NCI-H82 treated with DMSO at 0.1 percent for 48 hours (cell line): Measurements from ENCODE around the gene FAM162B.
"Not testable (repeated sequence)": the region's sequence is repeated elsewhere in the genome, so short reads cannot be mapped to it uniquely, and the experiment has no call there.

Source experiments
- DNase-seq: peaks from one replicate; lab custom pipeline; 2025; ENCODE audit not compliant: unreplicated experiment; lab: John Stamatoyannopoulos, UW

FAM162B gene

DNA sequence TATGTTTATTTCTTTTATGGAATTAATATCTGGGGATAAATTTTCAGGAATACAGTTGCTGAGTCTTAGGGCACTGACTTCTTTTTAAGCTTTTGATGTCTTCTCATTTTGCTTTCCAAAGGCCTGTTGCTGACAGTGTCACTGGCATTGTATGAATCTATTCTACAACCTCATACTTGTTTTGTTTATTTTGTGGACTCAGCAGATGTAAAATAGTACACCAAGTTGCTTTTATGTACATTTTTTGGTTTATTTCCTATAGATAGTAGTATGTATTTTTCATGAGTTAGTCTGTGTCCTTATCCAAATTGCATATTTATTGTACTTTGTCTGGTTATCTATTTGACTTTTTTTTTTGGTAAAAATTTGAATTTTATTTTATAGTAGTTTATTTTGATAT lies 35.0 kb downstream of the FAM162B start:
- DNase-seq, result no peak

DNA sequence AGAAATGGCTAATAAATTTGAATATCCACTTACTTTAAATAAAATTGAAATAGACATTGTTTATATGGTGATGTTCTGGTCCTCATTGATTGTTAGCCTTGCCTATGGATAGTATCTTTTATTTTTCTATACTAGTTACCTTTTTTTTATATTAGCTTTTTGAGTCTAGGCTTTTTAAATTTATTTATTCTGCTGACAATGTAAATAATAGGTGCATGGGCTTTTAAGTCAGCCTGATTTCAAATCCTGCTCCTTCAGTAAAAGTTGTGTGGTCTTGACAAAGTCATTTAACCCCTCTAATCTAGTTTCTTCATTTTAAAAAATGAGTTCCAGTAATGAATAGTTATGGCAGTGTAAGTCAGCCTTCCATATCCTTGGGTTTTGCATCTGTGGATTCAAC lies 38.6 kb downstream of the FAM162B start:
- no peak for DNase-seq

DNA sequence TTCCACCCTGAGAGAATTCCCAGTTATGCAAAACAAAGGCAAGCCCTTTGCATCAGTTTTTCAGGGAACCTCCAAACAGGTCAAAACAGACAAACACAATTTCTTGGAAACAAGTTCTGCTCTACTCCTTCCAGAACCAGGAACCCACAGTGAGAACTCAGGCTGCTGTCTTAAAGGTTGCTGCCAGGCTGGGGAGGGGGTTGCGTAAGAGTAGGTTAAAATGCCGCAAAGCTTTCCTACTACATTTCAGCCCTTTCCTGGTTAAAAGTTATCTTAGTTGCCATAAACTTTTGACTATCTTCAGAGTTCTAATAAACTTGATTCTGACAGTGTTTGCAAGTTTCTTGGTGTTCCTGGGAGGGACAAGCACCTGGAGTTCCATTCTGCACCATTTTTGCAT lies 50.8 kb downstream of the FAM162B start:
- DNase-seq, result no peak

GRCh38 chr6:116714296-116714695 lies 51.2 kb downstream of the FAM162B start:
- DNase-seq, result no peak

DNA sequence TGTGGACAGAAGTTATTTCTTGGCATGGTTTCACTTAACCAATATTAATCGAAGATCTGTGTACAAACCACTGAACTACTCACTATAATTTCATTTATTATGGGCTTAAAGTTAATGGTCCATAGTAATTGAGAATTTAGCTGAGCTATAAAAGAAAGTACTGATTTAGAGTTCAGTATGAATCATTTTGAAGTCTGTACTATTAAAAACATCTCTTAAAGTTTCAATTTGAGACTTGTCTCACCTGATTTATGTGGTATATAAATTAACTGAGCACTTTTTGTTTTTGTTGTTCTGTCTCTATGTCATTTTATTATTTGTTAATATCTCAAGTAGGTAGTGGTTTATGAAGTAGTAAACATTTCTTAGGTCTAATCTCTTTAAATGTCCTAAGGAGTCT lies 59.6 kb downstream of the FAM162B start:
- no peak for DNase-seq

- not testable (repeated sequence) for DNase-seq
Measured at GRCh38 chr6:116703888-116704287, 61.6 kb downstream of the FAM162B start.
